K562 (cell line): Measurements from ENCODE around the gene TMEM92. TPM values are rescaled to one million over a fixed set of nuclear protein-coding genes. Genes with fewer than 3 reads are reported as not detected.

Experiments
- ATF7 ChIP-seq: fragments of 450-650 bp; IDR thresholded peaks from 2 replicates; pipeline ENCODE4 v1.7.1; 2014; ENCODE audit warnings: mild to moderate bottlenecking, moderate library complexity
- CGGBP1 ChIP-seq: fragments of 250-450 bp; sonication (Bioruptor Pico); IDR thresholded peaks from 2 replicates; pipeline ENCODE4 v1.9.0; 2021; ENCODE audit warnings: mild to moderate bottlenecking
- E2F5 ChIP-seq: sonication (generic); formaldehyde crosslinking; IDR thresholded peaks from 2 replicates; pipeline ENCODE4 v1.8.0; 2022; ENCODE audit warnings: mild to moderate bottlenecking, missing genetic modification reagents
- FOSL1 ChIP-seq: fragments of 200-800 bp; sonication (Bioruptor generic); conservative IDR thresholded peaks from 2 replicates; pipeline ENCODE4 v1.6.1; 2016; ENCODE audit warnings: missing genetic modification characterization, missing compliant biosample characterization
- FOXP1 ChIP-seq: sonication (generic); formaldehyde crosslinking; IDR thresholded peaks from 2 replicates; pipeline ENCODE4 v1.8.0; 2022; ENCODE audit warnings: mild to moderate bottlenecking, missing genetic modification reagents
- HEY1 ChIP-seq: fragments of 250-450 bp; sonication (Bioruptor Pico); IDR thresholded peaks from 2 replicates; pipeline ENCODE4 v1.5.0; 2020; ENCODE audit warnings: mild to moderate bottlenecking, moderate library complexity, borderline replicate concordance
- LARP7 ChIP-seq: fragments of 450-650 bp; IDR thresholded peaks from 2 replicates; pipeline ENCODE4 v1.6.1; 2016
- MTF1 ChIP-seq: fragments of 250-450 bp; sonication (Bioruptor Pico); IDR thresholded peaks from 2 replicates; pipeline ENCODE4 v1.9.0; 2021; ENCODE audit warnings: moderate library complexity, mild to moderate bottlenecking, inconsistent platforms, borderline replicate concordance
- NCOA1 ChIP-seq: fragments of 450-650 bp; IDR thresholded peaks from 2 replicates; pipeline ENCODE4 v1.6.1; 2016; ENCODE audit warnings: low read depth
- PRMT5 ChIP-seq: sonication (generic); formaldehyde crosslinking; IDR thresholded peaks from 2 replicates; pipeline ENCODE4 v1.5.0; 2020; ENCODE audit warnings: missing genetic modification reagents
- PTTG1 ChIP-seq: fragments of 450-650 bp; IDR thresholded peaks from 2 replicates; pipeline ENCODE4 v1.6.1; 2016; ENCODE audit warnings: low read depth, mild to moderate bottlenecking, missing genetic modification characterization, missing compliant biosample characterization
- RCOR1 ChIP-seq, 2 experiments: IDR thresholded peaks; 2 replicates each; pipeline ENCODE4 v1.6.1; 2012; ENCODE audit warnings: low read depth in 2 of 2, low read length in 2 of 2, borderline replicate concordance in 1 of 2, improper control_type of control experiment in 1 of 2
- TAF1 ChIP-seq: IDR thresholded peaks from 2 replicates; pipeline ENCODE4 v1.6.1; 2011; ENCODE audit warnings: mild to moderate bottlenecking, low read length, moderate library complexity; ENCODE audit not compliant: insufficient read depth, control insufficient read depth, severe bottlenecking; ENCODE audit errors: extremely low read depth
- TAF9B ChIP-seq: fragments of 450-650 bp; IDR thresholded peaks from 2 replicates; pipeline ENCODE4 v1.6.1; 2018; ENCODE audit warnings: mild to moderate bottlenecking; ENCODE audit not compliant: partially characterized antibody
- TGIF2 ChIP-seq: sonication (generic); formaldehyde crosslinking; IDR thresholded peaks from 2 replicates; pipeline ENCODE4 v1.8.1; 2022; ENCODE audit warnings: mild to moderate bottlenecking, missing genetic modification reagents, moderate library complexity
- TRIM24 ChIP-seq, 2 experiments: fragments of 450-650 bp; IDR thresholded peaks; 2 replicates each; pipeline ENCODE4 v1.6.1; 2016
- WHSC1 ChIP-seq: IDR thresholded peaks from one replicate; pipeline ENCODE4 v1.6.1; 2012; ENCODE audit warnings: low read length, control low read depth, inconsistent platforms
- ZBTB49 ChIP-seq: sonication (generic); formaldehyde crosslinking; IDR thresholded peaks from 2 replicates; pipeline ENCODE4 v1.8.0; 2022; ENCODE audit warnings: missing genetic modification reagents, mild to moderate bottlenecking, borderline replicate concordance
- ZC3H8 ChIP-seq: fragments of 450-650 bp; IDR thresholded peaks from 2 replicates; pipeline ENCODE4 v1.6.1; 2017
- ZKSCAN3 ChIP-seq: fragments of 250-450 bp; sonication (Bioruptor Pico); IDR thresholded peaks from 2 replicates; pipeline ENCODE4 v1.4.0; 2020
- ZNF184 ChIP-seq: sonication (generic); formaldehyde crosslinking; IDR thresholded peaks from 2 replicates; pipeline ENCODE4 v1.5.0; 2020; ENCODE audit warnings: missing genetic modification reagents
- ZNF197 ChIP-seq: fragments of 200-800 bp; sonication (Bioruptor generic); IDR thresholded peaks from 2 replicates; pipeline ENCODE4 v1.6.1; 2016; ENCODE audit warnings: low read depth, missing genetic modification characterization, missing compliant biosample characterization
- ZNF239 ChIP-seq: fragments of 250-450 bp; sonication (Bioruptor Pico); IDR thresholded peaks from 2 replicates; pipeline ENCODE4 v1.4.0; 2020; ENCODE audit warnings: mild to moderate bottlenecking
- ZNF445 ChIP-seq: fragments of 250-450 bp; sonication (Bioruptor Pico); IDR thresholded peaks from 2 replicates; pipeline ENCODE4 v1.4.0; 2020; ENCODE audit warnings: low read depth, mild to moderate bottlenecking, moderate library complexity
- ZNF551 ChIP-seq: fragments of 250-450 bp; sonication (Bioruptor Pico); IDR thresholded peaks from 2 replicates; pipeline ENCODE4 v1.5.0; 2021; ENCODE audit warnings: mild to moderate bottlenecking, moderate library complexity
- ZNF57 ChIP-seq: fragments of 450-650 bp; formaldehyde crosslinking; IDR thresholded peaks from 2 replicates; pipeline ENCODE4 v1.4.0; 2020; ENCODE audit warnings: mild to moderate bottlenecking, moderate library complexity
- ZNF785 ChIP-seq: fragments of 250-450 bp; sonication (Bioruptor Pico); IDR thresholded peaks from 2 replicates; pipeline ENCODE4 v1.4.0; 2020; ENCODE audit warnings: mild to moderate bottlenecking
- polyA plus RNA-seq, 8 experiments: library from polyadenylated mRNA; depleted of rRNA in 4 of 8; stranded (reverse) in 5 of 8; unstranded in 3 of 8; fragments of >200 nt; fragmentation: Nextera tagmentation in 2 of 8; fragmentation: Illumina TruSeq in 1 of 8; extraction: Ambion mirVana in 2 of 8; extraction: Trizol in 1 of 8; gene quantifications; 2 replicates each; pipeline versions ENCODE4 v1.2.1 to v1.2.3, GENCODE V29; 2011 to 2014; ENCODE audit warnings: inconsistent platforms in 1 of 8, missing spikeins in 1 of 8
- total RNA-seq, 7 experiments: library from RNA; depleted of rRNA in 6 of 7; stranded (reverse); fragments of >200 nt in 6 of 7; fragmentation: Illumina TruSeq in 2 of 7; extraction: Trizol in 2 of 7; gene quantifications; 2 replicates each; pipeline versions ENCODE4 v1.2.1 to v1.2.3, GENCODE V29; 2011 to 2021; ENCODE audit warnings: low replicate concordance in 1 of 7

The TMEM92 gene
- total and polyA plus RNA-seq, 9 of the 15 experiments (the other 6 are each of a cell fraction or from before 2014, with no cell fraction given): 0.14 to 2.1 (median 0.40) TPM

GRCh38 chr17:50319306-50320004 lies 45.2 kb downstream of the TMEM92 start (continued):
- TF ChIP-seq ZNF239 (CRISPR knock-in tag): peak; percentile 77
- no peak for TF ChIP-seq FOXP1 (CRISPR knock-in tag)
- no peak for TF ChIP-seq ATF7
- TF ChIP-seq FOSL1: no peak
- TF ChIP-seq TAF9B: no peak
- peak; percentile 92 for TF ChIP-seq PTTG1 (tag)
- no peak for TF ChIP-seq ZNF785 (CRISPR knock-in tag)
- TF ChIP-seq WHSC1: no peak
- TF ChIP-seq ZNF197 (CRISPR knock-in tag): peak; percentile 81
- no peak for TF ChIP-seq ZBTB49
- TF ChIP-seq ZNF57: no peak
- TF ChIP-seq ZNF551 (CRISPR knock-in tag): no peak
- TF ChIP-seq HEY1 (CRISPR knock-in tag): no peak
- TF ChIP-seq TRIM24 (IDR thresholded peaks at IDR 0.05): no peak
- no peak for TF ChIP-seq CGGBP1 (CRISPR knock-in tag)
- TF ChIP-seq PRMT5 (CRISPR knock-in tag): no peak
- TF ChIP-seq TGIF2 (CRISPR knock-in tag): no peak
- TF ChIP-seq MTF1 (CRISPR knock-in tag): no peak
- no peak for TF ChIP-seq ZNF184
- TF ChIP-seq ZKSCAN3: no peak
- peak; percentile 68; the same call in 1 of the 2 replicates for TF ChIP-seq ZNF445 (CRISPR knock-in tag)
- TF ChIP-seq TAF1: no peak
- no peak for TF ChIP-seq E2F5 (CRISPR knock-in tag)
- no peak for TF ChIP-seq LARP7
- TF ChIP-seq RCOR1 (IDR thresholded peaks at IDR 0.05; ENCODE audit: borderline replicate concordance in 1 of 2, low read depth in 2 of 2, low read length in 2 of 2): no peak
- no peak for TF ChIP-seq ZC3H8
- no peak for TF ChIP-seq NCOA1
